HEK293 (cell line): ENCODE data around the gene ASCC2.

ENCODE experiments used
- CTCF ChIP-seq: fragments of 450-650 bp; formaldehyde crosslinking; IDR thresholded peaks from 2 replicates; pipeline ENCODE4 v1.5.1; 2016; ENCODE audit warnings: missing biosample characterization, missing genetic modification characterization
- IKZF3 ChIP-seq: fragments of 450-650 bp; IDR thresholded peaks from 2 replicates; pipeline ENCODE4 v1.5.0; 2018; ENCODE audit warnings: missing biosample characterization, mild to moderate bottlenecking, missing genetic modification characterization, moderate library complexity
- REST ChIP-seq: fragments of 450-650 bp; formaldehyde crosslinking; IDR thresholded peaks from 2 replicates; pipeline ENCODE4 v1.5.1; 2016; ENCODE audit warnings: missing biosample characterization, missing genetic modification characterization
- ZBTB11 ChIP-seq: fragments of 450-650 bp; formaldehyde crosslinking; conservative IDR thresholded peaks from 2 replicates; pipeline ENCODE4 v1.5.1; 2016; ENCODE audit warnings: low read depth, missing biosample characterization, missing genetic modification characterization
- ZNF311 ChIP-seq: fragments of 450-650 bp; formaldehyde crosslinking; IDR thresholded peaks from 2 replicates; pipeline ENCODE4 v1.5.1; 2017; ENCODE audit warnings: missing biosample characterization, missing genetic modification characterization, borderline replicate concordance
- ZNF660 ChIP-seq: fragments of 450-650 bp; IDR thresholded peaks from 2 replicates; pipeline ENCODE4 v1.5.1; 2018; ENCODE audit warnings: missing biosample characterization, mild to moderate bottlenecking, missing genetic modification characterization
- ZNF670 ChIP-seq: fragments of 450-650 bp; formaldehyde crosslinking; IDR thresholded peaks from 2 replicates; pipeline ENCODE4 v1.5.1; 2016; ENCODE audit warnings: missing biosample characterization, missing genetic modification characterization, low read depth

GRCh38 chr22:29877620-29878019 lies 39.5 kb upstream of the ASCC2 start:
- TF ChIP-seq REST (tag by site-specific recombination) (no peak), CTCF (no peak), ZNF670 (tag by site-specific recombination) (no peak), IKZF3 (tag by site-specific recombination) (no peak), ZNF660 (no peak), ZNF311 (no peak), ZBTB11 (tag by site-specific recombination) (no peak)
